ENCODE measurements around the gene ENTHD1.
"Not testable (repeated sequence)": the region's sequence is repeated elsewhere in the genome, so short reads cannot be mapped to it uniquely, and the experiment has no call there.

ENTHD1 gene

DNA sequence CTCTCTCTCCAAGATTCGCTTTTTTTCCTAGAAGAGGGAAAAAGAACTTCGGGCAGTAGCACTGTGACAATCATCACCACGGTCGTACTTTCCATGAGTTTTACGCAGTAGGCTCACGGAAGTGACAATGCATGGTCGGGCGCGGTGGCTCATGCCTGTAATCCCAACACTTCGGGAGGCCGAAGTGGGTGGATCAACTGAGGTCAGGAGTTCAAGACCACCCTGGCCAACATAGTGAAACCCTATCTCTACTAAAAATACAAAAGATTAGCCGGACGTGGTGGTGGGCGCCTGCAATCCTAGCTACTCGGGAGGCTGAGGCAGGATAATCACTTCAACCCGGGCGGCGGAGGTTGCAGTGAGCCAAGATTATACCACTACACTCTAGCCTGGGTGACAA is 30.7 kb upstream of the ENTHD1 start:
- DNase-seq: no peak

DNA sequence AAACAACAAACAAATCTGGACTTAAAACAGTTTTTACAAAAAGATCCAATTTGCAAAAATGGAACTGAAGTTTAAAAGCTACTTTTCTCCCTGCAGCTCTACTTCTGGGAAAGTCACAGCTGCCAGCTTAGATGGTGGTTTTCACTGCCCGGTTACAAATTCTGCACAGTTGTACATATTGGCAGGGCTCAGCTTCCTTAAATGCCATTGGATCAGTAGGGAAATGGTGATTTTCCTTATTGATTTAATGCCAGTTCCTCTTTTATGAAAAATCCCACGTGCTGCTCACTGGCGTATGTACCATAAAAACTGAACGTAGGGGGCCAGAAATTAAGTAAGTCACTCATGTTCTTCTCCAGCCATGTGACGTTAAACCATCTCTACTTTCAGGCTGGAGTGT is 30.1 kb upstream of the ENTHD1 start:
- DNase-seq: no peak

DNA sequence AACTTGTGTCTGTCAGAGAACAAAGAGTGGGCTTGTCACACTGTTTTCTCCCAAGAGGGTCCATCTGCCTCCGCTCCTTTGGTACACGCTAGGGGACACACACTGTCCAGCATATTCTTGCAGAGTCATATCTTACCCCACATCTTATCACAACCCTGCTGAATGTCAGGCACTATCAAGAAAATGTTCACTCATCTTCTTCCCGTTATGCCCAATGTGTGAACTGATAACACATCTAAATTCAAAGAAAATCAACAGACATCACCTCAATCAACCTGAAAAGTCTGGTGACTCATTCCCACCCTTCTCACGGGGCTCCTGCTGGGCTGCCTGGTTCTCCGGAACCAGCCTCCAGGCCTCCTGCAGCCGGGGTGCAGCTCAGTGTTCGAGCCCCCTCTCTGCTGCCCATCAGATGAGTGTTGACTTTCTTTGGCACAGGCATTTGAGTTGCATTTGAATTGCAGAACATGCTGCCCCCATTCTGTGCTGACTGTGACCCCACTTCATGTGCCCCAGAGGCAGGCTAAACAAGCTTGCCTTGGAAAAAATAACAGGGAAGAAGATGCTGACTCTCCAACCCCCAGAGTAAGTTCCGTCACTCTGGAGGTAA is 26.7 kb upstream of the ENTHD1 start:
- DNase-seq: no peak

DNA sequence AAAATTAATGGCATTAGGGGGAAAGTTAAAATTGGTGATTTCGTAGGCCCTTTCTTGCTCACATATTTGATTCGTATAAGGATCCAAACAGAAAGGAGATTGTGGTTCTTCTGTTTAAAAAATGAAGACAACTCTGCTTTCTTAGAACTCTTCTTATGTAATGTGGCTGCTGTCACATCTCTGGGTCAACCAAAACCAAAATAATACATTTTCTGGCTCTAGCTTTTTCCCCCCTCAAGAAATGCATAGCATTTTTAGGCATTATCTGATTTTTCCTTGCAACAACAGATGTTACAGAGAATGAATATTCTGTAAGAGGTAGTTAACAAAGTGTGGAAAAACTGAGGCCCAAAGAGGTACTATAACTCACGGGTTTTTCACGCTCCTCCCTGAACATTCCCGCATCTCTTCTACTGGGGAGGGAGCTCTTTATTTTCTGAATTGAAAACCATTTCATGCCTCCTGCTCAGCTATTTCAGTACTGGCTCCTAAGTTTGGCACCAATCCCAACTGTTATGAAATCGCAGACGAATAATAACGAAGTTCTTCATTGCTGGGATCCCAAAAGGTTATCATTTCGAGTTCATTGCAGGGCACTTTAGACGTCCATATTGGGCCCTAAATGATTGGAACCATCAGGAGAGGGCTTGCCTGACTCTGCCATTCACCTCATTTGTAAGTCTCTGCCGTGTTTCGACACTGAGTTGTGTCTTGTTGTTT is 24.4 kb upstream of the ENTHD1 start:
- no peak for DNase-seq

DNA sequence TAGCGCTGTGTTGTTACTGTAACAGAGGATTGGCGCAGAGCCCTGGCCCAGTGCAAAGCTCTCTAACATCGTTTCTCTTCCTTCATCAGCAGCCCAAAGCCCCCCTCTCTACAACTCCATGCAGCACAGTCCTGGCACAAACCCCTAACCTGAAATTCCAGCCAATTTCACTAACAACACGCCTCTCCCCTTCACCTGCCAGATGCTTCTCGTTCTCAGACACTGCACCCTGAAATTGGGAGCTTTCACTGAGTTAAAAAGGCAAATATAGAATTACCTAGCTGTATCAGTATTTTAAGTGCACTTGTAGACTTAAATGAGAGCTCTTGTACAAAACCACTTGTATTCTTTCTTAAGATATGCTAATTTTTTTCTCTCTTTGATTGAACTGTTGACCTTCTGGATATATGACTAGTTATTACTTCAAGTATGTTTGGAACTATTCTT is 23.7 kb upstream of the ENTHD1 start:
- no peak for DNase-seq

DNA sequence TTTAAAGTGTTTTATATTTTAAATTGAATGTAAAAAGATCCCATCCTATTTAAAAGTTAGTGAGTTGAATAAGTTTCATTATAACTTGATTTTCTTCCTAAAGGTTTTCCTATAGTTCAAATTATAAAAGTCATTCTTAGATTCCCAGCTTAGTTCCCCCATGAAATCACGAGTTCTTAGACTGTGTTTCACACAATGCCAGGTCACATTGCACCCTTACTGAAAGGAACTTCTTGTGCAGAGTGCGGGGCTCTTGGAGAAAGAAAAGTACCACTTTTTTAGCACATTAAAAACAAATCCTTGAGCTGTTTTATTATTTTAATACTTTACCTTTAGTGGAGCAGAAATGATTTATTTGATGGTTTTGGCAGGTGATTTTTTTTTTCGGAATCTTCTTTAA is 22.9 kb upstream of the ENTHD1 start:
- DNase-seq: no peak

DNA sequence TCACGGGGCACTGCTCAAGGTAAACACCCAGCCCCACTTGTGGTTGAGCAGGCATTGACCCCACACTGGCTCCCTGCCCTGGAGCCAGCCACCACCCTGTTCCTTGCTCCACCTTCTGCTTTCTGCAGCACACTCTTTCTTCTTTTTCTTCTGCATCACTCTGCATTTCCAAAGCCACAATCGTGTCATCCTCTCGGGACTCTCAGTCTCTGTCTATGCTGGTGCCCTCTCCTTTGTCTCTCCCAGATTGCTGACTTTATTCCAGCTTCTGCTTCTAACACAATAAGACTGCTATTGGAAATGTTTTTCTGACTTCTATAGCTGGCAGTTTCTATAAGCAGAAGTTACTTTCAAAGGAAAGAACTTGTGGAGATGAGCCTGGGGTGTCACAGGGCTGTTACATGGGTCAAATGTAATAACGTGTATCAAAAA is 21.8 kb upstream of the ENTHD1 start:
- DNase-seq: no peak

DNA sequence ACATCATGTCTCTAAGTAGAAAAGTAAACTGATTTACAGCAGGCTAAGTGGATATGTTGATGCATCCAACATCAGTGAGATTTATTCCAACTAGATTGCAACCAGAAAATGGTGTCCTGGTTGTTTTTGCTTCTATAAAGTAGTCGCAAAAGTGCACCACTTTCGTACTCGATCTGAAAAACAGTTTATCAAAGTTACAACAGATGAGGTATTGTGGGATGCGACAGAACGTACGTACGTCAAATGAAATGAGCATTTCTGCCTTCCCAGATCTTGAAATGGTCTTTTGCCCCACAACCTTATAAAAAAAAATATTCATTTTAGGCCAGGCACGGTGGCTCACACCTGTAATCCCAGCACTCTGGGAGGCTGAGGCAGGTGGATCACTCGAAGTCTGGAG is 21.0 kb upstream of the ENTHD1 start:
- no peak for DNase-seq

DNA sequence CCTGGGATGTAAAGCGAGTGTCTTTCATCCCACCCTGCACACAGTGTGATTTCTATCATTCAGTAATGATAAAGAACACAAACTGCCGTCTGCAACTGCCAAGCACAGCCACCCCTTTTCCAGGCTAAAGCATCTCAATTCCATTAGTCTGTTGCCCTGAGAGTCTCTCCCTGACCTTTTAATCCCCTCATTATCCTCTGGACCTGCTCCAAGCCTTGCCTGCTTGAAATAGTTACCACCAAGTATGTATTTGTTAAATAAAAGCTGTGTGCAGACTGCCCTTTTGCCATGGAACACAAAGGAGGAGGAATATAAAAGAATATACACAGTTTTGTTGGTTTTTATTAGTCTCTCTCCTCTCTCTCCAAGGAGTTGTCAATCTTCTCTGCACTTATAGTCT is 20.3 kb upstream of the ENTHD1 start:
- DNase-seq: no peak

DNA sequence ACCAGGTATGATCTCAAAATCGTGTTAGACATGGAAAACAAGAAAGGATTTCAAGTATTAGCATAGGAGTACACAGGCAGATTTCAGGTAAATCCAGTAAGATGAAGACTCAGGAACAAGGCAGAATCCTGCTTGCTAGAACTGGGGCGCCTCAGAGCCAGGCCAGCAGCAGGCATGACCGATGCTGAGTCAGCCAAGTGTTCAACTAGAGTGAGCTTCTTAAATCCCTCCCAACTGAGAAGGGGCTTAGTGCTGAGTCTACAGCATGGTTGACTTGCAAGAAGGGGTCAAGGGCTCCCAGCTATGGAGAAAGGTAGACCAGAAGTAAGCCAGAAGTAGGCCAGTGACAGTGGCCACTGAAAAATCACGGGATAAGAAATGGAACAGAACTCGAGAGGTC is 19.8 kb upstream of the ENTHD1 start:
- no peak for DNase-seq

DNA sequence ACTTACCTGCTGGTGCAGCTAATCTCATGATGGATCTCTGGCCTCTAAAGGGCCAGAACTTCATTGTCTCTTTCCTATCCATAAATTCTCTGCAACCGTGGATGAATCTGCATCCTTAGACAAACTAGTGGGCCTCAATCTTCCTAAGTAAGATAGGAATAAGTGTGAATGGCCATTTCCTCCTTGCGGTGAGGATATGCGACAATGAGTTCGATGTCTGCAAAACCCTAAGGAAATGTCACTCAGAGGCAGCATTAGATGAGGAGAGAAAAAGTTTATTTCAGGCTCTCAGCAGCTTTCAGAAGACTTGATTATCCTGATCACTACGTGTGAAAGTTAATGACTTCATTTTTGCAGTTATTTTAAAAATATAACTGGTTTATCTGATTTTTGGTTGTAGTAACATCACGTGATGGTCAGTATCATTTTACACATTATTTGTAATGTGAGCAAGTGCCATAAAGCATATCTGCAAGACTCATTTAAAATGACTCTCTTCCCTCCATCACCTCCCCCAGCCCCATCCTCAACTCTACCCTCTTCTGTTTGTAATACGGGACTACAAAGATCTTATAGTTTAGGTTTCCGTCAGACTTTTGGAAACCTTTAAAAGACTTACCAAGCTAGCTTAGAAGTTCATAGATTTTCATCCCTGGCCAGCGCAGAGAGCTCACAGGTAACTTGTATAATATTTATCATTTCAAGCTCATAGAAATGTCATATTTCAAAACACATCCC is 17.5 kb upstream of the ENTHD1 start:
- DNase-seq: no peak

DNA sequence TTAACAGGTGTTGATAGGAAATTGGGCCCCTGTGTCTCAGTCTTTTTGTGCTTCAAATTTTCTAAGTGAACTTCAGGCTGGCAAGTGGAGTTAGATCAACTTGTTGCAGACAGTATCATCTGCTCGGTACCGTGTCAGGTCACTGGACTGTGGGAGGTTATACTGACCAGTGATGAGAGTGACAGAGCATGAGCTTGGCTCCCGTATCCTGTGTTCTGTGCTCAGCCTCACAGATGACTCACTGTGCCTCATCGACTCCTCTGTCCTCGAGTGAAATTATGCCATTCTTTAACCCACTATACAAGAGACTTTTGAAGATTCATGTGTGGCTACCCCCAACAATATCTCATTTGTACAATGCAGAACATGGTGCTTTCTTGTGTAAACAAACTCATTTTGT is 15.2 kb upstream of the ENTHD1 start:
- no peak for DNase-seq

DNA sequence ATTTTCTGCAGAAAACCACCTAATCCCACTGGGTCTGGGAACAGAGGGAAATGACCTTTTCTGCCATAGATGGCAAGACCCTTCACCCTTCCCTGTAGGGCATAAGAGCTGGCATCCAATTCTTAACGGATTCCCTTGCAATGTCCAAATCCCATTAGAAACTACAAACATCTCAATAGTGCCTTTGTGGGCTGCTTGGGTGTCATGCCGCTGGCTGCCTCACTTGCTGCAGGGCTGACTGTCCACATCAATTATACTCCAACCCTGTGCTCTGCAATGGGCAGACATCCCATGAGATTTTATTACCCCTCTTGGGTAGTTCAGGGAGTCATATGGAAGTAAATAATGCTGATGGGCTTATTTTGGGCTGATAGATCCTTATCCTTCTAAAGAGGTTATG is 14.6 kb upstream of the ENTHD1 start:
- no peak for DNase-seq

DNA sequence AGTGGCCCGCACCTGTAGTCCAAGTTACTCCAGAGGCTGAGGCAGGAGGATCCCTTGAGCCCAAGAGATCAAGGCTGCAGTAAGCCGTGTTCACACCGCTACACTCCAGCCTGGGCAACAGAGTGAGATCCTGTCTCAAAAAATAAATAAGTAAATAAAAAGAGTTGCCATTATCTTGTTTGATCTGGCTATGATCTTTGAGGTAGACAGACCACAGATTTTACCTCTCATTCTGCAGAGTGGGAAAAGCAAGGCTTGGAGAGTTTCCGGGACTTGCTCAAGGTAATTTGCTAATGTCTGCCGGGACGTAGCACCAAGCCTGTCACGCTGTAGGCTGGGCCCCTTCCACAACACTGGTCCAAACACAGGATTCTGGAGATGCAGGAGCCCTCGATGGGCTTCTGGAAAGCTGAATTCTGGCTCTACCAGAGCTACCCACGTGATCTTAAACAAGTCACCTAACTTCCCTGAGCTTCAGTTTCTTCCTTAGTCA is 14.1 kb upstream of the ENTHD1 start:
- no peak for DNase-seq

DNA sequence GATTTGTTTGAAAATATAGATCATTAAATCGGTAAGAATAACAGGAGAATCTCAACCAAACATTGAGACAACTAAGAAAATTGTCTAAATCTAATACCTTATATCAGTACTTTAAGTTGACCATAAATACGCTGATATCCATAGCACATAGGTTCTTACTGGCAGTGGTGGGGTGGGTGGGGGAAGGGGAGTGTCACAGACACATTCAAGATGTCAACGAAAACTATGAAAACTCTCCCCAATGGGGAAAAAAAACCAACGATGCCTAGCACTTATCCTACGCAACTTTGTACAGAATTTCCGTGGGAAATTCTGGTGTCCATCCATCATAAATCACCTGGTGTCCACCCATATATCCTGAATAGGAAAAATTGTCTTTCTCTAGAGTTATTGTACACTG is 13.5 kb upstream of the ENTHD1 start:
- DNase-seq: no peak

DNA sequence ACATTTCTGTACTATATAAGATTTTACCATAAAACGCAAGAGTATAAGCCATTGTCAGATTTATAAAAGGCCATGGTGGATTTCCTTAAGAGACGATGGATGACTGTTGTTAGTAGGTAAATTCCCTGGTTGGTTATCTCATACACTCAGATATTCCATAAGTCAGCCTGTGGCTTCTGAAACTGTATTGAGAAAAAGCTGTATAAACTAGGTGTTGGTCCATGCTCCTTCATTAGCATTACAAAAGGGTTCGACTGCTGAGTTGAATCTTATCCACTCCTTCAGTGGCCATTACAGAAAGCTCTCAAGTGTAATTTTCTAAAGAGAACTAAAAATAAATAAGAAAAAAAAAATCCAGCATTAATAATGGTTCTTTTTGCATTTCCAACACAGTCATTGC is 12.6 kb upstream of the ENTHD1 start:
- DNase-seq: no peak

DNA sequence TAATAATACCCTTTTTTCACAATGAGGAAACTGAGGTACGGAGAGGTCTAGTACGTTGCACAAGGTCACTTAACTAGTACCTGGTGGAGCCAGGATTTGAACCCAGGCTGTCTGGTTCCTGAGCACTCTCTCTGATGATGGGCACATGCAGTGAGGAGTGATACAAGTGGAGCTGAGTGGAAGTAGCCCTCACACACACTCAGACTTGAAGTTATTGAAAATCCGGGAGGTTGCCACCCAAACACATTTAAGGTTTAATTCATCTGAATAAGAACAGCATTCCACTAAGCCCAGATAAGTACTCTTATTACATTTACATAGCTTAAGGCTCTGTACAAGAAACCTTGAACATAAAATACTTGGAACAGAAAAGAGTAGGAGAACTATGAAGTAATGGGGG is 12.1 kb upstream of the ENTHD1 start:
- no peak for DNase-seq

DNA sequence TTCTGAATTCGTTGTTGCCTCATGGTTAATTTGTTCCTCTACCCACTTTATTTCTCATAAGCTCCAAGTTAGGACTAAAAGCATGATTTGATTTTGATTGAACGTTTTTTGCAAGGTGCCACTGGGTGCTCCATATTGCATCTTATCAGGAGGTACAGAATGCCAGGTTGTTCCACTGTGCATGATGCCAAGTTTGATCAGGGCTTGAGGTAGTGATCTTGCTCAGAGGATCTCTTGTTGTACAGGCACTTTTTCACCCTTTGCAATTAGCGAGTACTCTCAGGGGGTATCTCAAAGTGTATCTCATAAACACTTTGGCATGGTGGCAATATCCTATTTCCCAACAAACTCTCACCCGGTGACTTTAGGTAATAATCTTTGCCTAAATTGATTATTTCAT is 11.3 kb upstream of the ENTHD1 start:
- DNase-seq: no peak

DNA sequence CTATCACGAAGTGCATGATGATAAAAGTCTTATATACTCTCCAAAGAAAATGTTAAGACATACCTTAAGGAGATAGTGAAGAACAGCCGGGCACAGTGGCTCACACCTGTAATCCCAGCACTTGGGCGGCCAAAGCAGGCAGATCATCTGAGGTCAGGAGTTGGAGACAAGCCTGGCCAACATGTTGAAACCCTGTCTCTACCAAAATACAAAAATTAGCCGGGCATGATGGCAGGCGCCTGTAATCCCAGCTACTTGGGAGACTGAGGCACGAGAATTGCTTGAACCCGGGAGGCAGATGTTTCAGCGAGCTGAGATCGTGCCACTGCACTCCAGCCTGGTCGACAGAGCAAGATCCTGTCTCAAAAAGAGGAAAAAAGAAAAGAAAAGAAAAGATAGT is 10.5 kb upstream of the ENTHD1 start:
- DNase-seq: not testable (repeated sequence)

DNA sequence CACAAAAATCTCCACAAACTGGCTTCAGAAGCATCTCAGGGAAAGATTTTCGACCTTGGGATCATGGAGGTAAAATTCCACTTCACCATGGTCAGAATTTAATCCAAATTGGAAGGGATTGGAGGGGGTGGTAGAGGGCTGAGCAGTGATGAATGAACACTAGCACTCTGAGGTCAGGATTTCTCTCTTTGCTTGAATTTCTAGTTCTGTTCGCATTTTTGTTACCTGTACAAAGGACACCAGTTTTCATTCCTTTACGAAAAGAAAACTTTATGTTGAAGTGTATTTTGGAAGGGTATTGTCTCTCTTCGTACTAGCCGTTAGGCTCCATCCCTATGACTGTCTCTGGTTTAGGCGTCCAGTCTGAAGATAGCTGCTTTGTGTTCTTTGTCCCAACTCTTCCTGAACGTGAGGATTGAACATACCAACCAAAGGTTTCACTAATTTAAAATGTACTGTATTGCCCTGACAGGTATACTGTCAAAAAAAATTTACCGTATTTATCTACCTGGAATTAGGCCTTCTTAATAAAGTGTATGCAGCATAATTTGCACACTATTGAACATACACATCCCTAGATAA is 8.1 kb upstream of the ENTHD1 start:
- DNase-seq: no peak

DNA sequence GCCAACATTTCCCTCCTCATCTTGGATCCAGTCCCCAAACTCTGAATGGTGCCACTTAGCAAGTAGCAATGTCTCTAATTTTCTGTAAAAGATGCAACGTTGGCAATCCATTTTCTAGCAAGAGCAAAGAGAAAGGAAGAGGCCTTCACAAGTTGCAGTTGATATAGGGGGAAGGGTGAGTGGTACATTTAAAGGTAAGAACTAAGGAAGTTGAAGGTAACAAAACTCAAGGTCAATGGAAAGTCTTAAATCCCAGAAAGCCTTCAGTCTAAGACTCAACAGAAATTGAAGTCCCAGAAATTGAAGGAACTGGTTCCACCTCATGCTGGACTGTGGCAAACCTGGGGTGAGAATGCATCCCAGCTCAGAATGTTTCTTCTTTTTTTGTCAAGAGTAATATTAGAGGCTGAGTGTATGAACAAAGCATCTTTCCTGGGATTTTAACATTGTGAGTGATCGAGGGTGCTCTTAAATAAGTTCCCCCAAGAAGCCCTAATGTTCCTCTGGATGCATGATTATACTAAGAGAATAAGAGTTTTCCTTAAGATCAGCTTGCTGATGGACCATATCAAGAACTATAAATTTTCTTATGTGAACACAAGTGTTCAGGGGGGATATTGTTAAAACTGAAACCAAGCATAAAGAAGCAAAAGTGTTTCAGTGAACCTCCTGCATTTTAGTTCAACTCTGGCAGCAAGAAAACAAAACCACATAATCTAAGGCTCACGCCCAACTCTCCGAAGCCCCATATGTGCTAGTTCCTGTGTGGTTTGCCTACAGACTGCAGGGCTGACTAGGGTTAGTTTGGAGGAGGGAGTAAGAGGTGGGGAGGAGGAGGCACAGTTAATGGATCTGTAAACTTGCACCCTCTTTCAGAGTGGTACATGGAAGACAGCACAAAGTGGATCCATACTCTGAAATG is 7.0 kb upstream of the ENTHD1 start, which contains the start of gene GRAP2:
Gene GRAP2, plus strand, starts transcription at position 779 of the 922 bp plus-strand sequence. CDS start 46,023 bp downstream, outside the sequence.
- DNase-seq: no peak

DNA sequence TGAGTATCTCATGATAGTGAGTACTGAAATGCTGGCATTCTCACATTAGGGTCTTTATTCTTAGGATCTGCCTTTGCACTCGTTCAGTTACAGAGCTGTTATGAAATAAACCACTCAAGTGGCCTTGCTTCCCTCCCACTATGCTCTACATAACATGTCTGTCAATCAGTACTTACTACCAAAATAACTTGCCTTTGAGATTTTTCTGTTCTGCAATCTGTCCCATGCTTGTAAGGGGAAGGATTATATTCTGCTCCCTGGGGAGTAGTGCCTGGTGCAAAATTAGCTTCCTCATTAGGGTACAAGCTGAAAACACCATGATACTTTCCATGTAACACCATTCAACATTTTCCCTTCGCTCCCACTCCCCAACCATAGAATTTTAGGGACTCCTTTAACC is 5.4 kb upstream of the ENTHD1 start:
- DNase-seq: no peak

Measured in NCI-H510A (cell line).